Activated CD8-positive, alpha-beta memory T cell treated with anti-CD3 and anti-CD28 coated beads for 24 hours (primary cell): ENCODE data around the gene DAB1.
"Not testable (repeated sequence)": the region's sequence is repeated elsewhere in the genome, so short reads cannot be mapped to it uniquely, and the experiment has no call there.

ENCODE experiments used
- DNase-seq: peaks from one replicate; pipeline ENCODE4 v3.0.0-alpha.2; 2020

Gene DAB1

GRCh38 chr1:57357462-57357861 is 66.4 kb downstream of the DAB1 start:
- no peak for DNase-seq

GRCh38 chr1:57353654-57354053 is 70.2 kb downstream of the DAB1 start:
- no peak for DNase-seq

DNA sequence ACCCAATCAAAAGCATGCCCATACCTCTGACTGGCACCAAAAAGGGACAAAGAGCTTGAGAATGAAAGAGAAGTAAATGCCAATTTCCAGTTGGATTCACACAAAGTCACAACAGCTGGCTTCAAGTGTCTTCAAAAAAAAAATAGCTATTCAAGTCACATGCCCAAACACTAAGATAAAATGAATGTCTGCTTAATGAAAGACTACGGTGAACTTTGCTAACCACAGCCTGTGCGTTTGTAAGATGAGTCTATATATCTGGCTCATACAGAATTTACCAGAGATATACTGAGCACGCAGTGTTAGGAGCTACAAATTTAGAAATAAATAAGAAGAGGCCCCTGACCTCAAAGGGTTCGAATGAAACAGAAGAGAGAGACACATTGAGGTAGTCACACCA is 73.2 kb downstream of the DAB1 start:
- DNase-seq: no peak

DNA sequence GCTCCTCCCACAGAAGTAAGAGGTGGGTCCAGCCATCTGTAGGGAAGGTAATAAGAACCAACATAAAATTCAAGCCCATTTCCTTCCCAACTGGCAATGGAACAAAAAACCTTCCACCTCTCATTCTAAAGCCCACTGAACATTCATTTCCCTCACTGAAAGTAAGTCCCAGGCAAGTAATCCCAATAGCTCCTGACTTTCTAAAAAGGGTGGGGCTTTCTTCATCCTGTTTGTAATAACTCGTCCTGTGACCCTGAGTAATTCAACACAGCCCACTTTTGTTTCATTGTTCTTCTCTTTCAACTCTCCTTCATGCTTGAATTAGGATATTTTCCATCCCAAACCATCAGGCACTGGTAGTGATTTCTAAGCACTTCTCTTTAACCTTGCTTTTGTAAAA is 74.9 kb downstream of the DAB1 start:
- DNase-seq: no peak

- DNase-seq: no peak
Measured at GRCh38 chr1:57345916-57346315, 77.9 kb downstream of the DAB1 start.

DNA sequence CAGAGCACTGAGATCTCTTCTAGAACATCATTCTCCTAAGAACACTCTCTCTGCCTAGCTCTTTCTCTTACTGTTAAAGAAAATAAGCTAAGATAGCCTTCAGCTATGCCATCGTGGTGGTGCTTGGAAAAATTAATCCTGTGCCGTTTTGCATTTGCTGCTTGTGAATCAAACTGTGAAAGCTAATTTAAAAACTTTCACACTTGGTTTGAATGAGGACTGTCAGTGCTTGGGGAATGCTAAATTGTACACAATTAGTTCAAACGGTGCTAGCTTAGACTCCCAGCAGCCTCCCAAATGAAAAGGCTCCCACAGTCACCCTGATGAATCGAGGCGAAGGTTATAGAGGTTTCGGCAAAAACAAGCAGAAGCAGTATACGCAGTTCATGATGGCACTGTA is 79.6 kb downstream of the DAB1 start:
- DNase-seq: no peak

GRCh38 chr1:57343298-57343915 is 80.5 kb downstream of the DAB1 start:
- not testable (repeated sequence) for DNase-seq

DNA sequence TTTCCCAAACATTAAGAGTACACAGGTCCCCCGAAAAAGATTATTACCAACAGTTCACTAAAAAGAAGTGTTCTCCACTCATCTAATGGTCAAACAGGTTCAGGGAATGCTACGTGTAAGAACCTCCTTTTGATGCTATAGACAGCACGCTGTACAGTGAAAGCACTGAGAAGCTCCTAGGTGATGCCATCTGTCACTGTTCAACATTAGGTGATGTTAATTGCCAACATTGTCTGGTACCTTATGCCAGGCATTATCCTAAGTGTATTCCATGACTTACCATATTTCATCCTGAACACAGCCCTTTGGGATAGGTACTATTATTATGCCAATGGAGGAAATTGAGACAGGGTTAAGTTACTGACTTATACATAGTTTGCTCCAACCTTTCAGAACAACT is 82.1 kb downstream of the DAB1 start:
- DNase-seq: no peak

DNA sequence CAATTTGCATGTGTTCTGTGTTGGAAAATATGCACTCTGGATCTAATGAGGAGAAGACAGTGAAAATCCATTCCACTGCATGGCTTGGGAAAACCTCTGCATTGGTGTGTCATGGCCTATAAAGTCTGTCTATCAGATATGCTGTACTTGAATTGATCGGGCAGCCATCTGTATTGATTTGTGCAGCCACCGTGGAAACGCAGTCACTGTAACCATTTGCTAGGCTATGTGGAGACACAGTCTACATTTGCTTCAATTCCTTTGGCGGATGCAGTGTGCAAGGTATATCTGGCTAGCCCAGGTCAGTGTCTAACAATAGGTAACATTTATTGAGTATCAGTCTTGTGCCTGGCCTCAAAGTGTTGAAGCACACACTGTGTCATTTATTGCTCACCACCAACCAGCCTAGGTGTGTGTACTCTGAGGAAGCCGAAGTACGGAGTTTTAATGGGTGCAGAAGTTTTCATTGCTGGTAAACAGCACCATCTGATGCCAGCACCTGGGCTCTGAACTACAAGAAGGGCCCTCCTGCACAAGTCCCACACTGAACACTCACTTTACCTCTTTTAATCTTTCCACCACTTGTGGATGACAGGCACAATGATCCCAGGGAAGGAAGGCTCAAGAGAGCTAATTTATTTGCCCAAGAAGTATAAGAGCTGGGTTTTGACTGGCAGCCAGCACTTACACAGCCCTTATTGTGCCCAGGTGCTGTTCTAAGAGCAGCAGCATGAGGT is 83.4 kb downstream of the DAB1 start:
- DNase-seq: no peak

GRCh38 chr1:57337623-57338022 is 86.2 kb downstream of the DAB1 start:
- DNase-seq: no peak

DNA sequence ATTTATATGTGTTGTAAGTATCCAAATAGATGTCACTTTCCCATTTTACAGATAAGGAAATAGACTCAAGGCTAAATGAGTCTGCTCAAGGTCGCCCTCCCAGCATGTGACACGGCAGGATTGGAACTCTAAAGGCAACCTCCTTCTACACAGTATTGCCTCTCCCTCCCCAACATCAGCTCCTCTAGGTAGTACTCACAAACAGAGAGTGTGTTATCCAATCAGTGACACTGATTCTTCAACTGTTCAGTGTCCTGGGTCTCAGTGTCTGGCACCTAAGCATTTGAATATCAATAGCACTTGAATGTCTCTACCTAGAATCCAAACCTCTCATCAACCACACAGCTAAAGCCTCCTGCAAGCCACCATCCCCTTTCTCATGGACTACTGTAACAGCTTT is 87.1 kb downstream of the DAB1 start:
- DNase-seq: no peak

DNA sequence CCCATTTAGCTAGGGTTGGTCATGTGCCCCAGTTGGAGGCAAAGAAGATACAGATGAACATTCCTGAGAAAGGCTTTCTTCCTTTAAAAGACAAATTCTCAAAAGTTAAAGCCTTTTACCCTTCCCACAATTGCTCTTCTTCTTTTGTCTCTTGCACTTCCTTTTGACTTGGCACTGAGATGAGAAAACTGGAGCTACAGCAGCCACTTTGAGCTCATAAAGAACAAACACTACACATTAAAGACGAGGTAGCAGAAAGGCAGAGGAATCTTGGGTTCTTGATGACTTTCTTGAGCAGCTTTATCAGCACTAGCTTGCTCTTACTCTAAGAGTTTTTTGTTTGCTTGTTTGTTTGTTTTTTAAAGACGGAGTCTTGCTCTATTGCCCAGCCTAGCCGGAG is 92.2 kb downstream of the DAB1 start:
- DNase-seq: no peak

GRCh38 chr1:57329937-57330336 is 93.9 kb downstream of the DAB1 start:
- no peak for DNase-seq

- DNase-seq: no peak
Measured at GRCh38 chr1:57329001-57329527, 94.8 kb downstream of the DAB1 start.

DNA sequence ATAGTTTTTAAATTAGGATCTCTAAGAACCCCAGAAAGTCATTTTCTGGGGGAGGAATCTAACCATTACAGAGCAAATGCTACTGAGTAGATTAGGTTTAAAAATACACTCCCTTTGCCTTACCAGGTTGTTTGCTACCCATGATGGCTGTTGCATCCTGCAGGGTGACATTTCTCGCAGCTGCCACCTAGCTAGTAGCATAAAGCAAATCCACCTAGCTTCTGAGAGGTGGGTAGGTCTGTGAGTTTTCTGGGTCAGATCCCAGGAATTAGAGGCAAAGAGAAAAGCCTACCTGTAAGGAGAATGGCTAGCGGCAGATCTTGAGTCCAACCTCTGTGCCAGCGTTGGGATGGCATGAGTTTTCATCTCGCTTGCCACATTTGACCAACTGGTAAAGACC is 95.9 kb downstream of the DAB1 start:
- DNase-seq: no peak

DNA sequence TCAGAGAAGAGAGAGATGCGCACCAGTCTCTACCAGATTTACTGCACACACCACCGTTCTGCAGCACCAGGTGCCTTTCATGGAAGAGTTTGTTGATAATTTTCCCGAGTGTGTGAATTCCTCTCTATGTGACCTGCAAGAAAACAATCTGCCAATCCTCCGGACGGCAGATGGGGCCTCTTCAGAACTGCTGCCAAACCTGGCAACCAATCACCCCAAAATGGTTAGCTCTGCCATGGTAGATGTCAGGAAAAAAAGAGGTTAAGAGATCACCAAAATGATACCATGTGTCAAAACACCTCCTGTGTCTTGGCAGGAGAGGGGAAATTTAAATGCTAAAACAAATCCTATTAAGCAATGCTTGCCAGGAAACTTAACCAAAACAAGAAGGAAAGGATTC is 96.5 kb downstream of the DAB1 start:
- no peak for DNase-seq

GRCh38 chr1:57325536-57325935 is 98.3 kb downstream of the DAB1 start:
- no peak for DNase-seq

GRCh38 chr1:57325117-57325516 is 98.7 kb downstream of the DAB1 start:
- no peak for DNase-seq

GRCh38 chr1:57324388-57324787 is 99.5 kb downstream of the DAB1 start:
- no peak for DNase-seq

DNA sequence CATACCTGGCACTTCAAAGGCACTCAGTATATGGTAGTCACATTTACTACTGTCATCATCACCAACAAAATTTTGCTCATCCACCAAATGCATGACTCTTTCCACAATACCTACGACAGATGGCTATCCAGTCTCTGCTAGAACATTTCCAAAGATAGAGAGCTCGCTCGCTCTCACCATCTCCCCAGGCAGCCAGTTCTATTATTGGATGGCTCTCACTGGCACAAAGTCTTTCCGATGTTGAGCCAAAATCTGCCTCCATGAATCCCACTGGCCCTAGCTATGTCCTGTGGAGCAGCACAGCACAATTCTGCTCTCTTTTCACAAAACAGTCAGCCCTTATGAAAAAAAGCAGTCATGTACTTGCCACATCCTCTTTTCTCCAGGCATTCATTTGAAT is 102.1 kb downstream of the DAB1 start:
- DNase-seq: no peak

GRCh38 chr1:57319791-57320190 is 104.1 kb downstream of the DAB1 start:
- DNase-seq: no peak

DNA sequence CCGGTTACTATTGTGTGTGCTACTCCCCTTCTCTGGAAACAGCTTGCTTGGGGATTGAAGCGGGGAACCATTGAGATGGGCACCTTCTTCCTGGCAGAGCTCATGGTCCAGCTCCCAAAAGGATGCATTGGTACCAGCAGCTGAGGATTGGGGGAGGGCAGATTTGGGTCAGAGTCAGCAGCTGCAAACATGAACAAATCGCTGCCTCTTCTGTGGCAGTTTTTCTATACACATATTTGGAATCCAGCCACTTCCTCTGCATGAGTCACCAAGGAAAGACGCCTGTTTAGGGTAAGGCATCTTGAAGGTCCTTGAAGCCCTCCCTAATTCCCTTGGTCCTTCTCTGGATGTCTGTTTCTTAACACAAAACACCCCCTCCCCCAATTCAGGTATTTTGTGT is 104.7 kb downstream of the DAB1 start:
- no peak for DNase-seq

DNA sequence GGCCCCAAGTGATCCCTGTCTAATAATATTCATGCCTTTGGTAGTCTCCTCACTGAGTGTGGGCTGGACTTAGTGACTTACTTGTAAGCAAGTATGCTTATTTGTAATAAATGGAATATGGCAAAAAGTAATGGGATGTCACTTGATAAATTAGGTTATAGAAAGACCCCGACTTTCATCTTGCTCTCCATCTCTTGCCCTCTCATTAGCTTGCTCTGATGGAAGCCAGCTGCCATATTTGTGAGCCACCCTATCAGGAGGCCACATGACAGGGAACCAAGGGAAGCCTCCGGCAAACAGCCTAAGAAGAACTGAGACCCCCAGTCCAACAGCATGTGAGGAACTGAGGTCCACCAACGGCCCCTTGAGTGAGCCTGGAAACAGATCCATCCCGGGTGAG is 107.0 kb downstream of the DAB1 start:
- DNase-seq: no peak

GRCh38 chr1:57316291-57316690 is 107.6 kb downstream of the DAB1 start:
- no peak for DNase-seq

GRCh38 chr1:57312869-57313268 is 111.0 kb downstream of the DAB1 start:
- no peak for DNase-seq
